ENCODE measurements around the gene GOSR1. TPM values are rescaled to one million over a fixed set of nuclear protein-coding genes. Genes with fewer than 3 reads are reported as not detected.
"Not testable (repeated sequence)": the region's sequence is repeated elsewhere in the genome, so short reads cannot be mapped to it uniquely, and the experiment has no call there.

The GOSR1 gene
- total RNA-seq, 1 donor from 2014 or later, result 15.0 TPM

DNA sequence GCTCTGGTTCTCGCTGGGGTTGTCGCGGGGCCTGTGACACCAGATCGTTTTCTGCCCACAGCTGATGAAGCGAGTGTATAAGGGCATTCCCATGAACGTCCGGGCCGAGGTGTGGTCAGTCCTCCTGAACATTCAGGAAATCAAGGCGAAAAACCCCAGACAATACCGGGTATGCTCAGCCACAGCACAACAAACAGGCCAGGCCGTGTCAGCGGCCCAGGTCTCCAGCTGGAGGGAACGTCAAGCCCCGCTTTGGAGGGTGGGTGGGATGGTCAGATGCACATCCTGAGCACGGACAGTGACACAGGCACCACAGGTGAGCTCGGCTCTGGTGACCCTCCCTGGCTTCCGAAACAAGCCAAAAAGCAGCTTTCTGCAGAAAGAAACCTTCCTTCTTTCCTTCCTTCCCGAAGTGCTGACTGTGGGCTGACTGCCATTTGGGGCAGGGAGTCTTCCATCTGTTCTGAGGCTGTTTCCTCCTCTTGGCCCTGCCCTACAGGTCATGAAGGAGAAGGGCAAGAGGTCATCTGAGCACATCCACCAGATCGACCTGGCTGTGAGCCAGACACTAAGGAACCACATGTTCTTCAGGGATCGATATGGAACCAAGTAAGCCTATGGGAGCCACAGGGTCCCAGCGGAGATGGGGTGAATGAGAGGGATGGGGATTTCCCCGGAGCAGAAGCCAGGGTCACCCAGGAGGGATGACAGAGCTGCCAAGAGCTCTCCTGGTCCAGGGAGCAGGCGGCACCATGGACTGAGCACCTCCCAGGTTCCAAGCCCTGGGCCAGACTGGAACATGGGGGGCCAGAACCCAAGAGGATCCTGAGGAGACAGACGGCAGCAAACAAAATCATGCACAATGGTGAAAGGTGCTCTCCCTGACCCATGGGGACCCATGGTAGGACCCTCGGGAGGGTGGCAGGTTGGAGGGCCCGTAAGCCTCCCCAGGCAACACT, 79.4 kb downstream of the GOSR1 start:
- Histone ChIP-seq H3K4me1 (no peaks in the 10 kb centered on the region), H3K4me3 (no peak overlapping the region), H3K36me3 (no peaks in the 10 kb centered on the region), H3K27ac (no peak overlapping the region), H3K27me3 (no peaks in the 10 kb centered on the region), H3K9me3 (no peaks in the 10 kb centered on the region)
- intact Hi-C loops (cut with DNase I), result no loop called here
- no peak for DNase-seq (ENCODE audit: extremely low spot score in 2 of 2)
- TF ChIP-seq, protein P1, sequence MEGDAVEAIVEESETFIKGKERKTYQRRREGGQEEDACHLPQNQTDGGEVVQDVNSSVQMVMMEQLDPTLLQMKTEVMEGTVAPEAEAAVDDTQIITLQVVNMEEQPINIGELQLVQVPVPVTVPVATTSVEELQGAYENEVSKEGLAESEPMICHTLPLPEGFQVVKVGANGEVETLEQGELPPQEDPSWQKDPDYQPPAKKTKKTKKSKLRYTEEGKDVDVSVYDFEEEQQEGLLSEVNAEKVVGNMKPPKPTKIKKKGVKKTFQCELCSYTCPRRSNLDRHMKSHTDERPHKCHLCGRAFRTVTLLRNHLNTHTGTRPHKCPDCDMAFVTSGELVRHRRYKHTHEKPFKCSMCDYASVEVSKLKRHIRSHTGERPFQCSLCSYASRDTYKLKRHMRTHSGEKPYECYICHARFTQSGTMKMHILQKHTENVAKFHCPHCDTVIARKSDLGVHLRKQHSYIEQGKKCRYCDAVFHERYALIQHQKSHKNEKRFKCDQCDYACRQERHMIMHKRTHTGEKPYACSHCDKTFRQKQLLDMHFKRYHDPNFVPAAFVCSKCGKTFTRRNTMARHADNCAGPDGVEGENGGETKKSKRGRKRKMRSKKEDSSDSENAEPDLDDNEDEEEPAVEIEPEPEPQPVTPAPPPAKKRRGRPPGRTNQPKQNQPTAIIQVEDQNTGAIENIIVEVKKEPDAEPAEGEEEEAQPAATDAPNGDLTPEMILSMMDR (IDR thresholded peaks at IDR 0.05), result no peak
- TF ChIP-seq POLR2A (IDR thresholded peaks at IDR 0.05), result no peak
- no peak for TF ChIP-seq POLR2AphosphoS5 (IDR thresholded peaks at IDR 0.05; ENCODE audit: insufficient read depth in 1 of 2, low read depth in 1 of 2)

DNA sequence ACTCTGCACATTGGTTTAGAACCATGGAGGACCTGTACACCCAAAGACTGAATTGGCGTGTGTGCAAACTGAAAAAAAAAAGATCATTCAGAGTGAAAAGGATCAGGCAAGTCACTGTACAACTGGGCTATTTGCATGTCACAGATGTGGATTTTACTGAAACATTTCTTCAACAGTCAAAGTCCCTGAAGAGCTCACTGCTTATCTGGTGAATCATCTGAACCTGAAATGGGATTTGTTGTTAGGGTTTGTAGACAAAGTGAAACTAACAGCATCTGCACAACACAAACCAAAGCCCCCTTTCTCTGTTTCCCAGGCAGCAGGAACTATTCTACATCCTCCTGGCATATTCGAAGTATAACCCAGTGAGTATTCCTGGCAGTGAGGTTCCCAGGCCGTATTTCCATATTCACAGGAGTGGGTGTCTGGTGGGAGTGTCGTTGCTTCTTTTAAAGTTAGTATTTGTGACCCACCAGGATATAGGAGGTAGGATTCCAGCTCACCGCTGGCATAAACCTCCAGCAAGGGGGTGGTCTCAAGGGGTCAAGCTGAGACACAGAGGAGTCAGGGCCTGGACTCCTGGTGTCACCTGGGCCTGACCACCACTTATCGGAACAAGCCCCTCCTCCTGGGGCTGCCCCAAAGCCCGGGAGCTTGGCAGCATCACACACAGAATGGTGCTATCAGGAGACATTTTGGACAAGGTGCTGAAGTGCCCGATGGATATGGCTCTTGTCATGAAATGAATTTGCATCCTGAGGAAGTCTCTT, 80.9 kb downstream of the GOSR1 start:
- no peaks in the 10 kb centered on the region for H3K9me3 ChIP-seq
- H3K4me1 ChIP-seq, result no peaks in the 10 kb centered on the region
- intact Hi-C loops (cut with DNase I), result no loop called here
- H3K36me3 ChIP-seq, result no peaks in the 10 kb centered on the region
- H3K4me3 ChIP-seq, result no peak overlapping the region
- no peak for DNase-seq (ENCODE audit: extremely low spot score in 2 of 2)
- no peak overlapping the region for H3K27ac ChIP-seq
- no peaks in the 10 kb centered on the region for H3K27me3 ChIP-seq
- TF ChIP-seq POLR2A (IDR thresholded peaks at IDR 0.05), result no peak
- TF ChIP-seq, protein P1 (IDR thresholded peaks at IDR 0.05), result no peak
- TF ChIP-seq POLR2AphosphoS5 (IDR thresholded peaks at IDR 0.05; ENCODE audit: insufficient read depth in 1 of 2, low read depth in 1 of 2), result no peak

DNA sequence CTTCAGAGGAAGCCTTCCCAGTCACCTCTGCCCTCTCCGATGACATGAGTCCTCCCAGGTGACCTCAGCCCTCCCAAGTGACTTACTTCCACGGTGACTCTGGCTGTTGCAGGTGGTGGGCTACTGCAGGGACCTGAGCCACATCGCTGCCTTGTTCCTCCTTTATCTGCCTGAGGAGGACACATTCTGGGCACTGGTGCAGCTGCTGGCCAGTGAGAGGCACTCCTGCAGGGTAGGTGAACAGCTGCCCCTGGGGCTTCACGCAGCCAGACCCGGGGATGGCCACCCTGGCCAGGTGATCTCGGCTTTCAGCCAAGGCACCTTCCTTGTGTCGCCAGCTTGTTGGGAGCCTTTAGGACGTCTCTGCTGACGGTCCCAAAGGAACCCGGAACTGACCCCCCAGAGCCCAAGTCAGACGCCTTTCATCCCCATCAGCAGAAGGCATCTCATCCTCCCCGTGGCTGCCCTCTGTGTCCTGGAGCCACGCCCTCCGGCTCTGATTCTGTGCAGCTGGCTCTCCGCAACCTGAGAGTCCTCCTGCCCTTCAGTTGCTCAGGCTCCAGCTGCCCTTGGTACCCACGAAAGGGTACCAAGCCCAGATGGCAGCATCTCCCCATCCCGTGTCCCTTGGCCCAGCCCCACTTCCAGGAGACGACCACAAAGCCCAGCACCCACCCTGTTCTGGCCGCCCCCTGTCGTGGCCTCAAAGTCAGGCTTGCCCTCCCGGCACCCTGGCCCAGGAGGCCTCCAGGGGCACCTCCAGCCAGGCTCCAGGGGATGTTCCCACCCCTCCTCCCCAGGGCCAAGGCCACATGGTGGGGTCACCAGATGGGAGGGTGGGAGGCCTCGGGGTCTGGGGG, 81.7 kb downstream of the GOSR1 start:
- DNase-seq (ENCODE audit: extremely low spot score in 2 of 2), result no peak
- H3K9me3 ChIP-seq, result no peaks in the 10 kb centered on the region
- H3K36me3 ChIP-seq, result no peaks in the 10 kb centered on the region
- H3K4me1 ChIP-seq, result no peaks in the 10 kb centered on the region
- TF ChIP-seq, protein P1 (IDR thresholded peaks at IDR 0.05), result no peak
- TF ChIP-seq POLR2AphosphoS5 (IDR thresholded peaks at IDR 0.05; ENCODE audit: insufficient read depth in 1 of 2, low read depth in 1 of 2) (no peak), POLR2A (IDR thresholded peaks at IDR 0.05) (no peak)
- intact Hi-C loops (cut with DNase I), result no loop called here
- H3K27ac ChIP-seq, result no peak overlapping the region
- H3K27me3 ChIP-seq, result no peaks in the 10 kb centered on the region
- no peak overlapping the region for H3K4me3 ChIP-seq

DNA sequence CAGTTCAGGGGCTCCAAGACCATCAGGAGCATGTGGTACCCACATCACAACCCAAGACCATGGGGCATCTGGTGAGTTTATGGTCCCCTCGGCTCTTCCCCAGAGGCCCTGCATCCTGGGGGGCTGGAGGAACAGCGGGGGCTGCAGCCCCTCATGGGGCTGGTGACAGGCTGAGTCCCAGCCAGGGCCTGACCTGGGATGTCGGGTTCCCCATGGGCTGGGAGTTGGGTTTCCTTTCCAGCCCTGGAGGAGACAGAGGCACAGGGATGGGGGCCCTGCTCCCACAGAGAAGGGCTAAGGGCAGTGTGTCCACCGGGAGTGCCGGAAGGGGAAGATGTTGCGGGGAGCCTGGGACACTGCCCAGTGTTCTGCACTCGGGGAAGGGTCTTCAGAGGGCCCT, 82.4 kb downstream of the GOSR1 start:
- no peaks in the 10 kb centered on the region for H3K4me1 ChIP-seq
- DNase-seq (ENCODE audit: extremely low spot score in 2 of 2), result no peak
- intact Hi-C loops (cut with DNase I), result no loop called here
- no peak overlapping the region for H3K4me3 ChIP-seq
- no peaks in the 10 kb centered on the region for H3K36me3 ChIP-seq
- H3K9me3 ChIP-seq, result no peaks in the 10 kb centered on the region
- TF ChIP-seq, protein P1 (IDR thresholded peaks at IDR 0.05), result no peak
- no peak for TF ChIP-seq POLR2AphosphoS5 (IDR thresholded peaks at IDR 0.05; ENCODE audit: insufficient read depth in 1 of 2, low read depth in 1 of 2)
- TF ChIP-seq POLR2A (IDR thresholded peaks at IDR 0.05), result no peak
- no peak overlapping the region for H3K27ac ChIP-seq
- no peaks in the 10 kb centered on the region for H3K27me3 ChIP-seq

DNA sequence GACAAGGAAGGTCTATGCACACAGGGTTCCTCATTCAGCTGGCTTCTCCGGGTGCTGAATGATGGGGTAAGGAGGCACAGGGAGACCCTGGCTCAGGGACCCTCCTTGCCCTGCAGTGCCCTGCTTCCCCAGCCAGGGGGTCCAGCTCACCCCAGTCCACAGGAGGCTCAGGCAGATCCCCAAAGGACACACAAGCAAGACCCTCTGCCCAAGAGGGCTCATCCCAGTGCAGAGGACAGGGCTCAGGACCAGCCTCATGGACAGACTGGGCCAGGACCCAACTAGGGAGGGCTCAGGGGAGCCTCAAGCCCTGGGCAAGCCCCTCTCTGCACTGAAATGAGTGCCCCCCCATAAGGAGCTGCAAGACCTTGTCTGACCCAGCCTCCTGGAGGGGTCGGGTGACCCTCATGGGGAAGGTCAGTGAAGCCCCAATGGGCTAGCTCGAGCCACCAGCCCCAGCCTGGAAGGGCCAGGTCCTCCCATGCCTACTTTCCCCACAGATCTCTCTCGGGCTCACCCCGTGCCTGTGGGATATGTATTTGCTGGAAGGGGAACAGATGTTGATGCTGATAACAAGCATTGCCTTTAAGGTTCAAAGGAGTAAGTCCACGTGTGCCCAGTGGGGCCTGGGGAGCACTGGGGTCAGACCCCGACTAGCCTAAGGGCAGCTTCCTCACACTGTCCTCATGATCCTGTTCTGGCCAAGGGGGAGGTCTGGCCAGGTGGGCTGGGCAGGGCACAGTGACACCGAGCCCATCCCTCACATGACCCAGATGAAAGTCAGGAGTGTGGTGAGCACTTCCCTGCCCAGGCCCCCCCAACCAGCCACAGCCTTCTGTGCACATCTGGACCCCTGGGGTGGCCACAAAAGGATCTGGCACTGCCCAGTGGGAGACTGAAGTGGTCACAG, 83.2 kb downstream of the GOSR1 start:
- H3K27ac ChIP-seq; H3K27me3 ChIP-seq; H3K36me3 ChIP-seq; H3K4me1 ChIP-seq; DNase-seq (ENCODE audit: extremely low spot score in 2 of 2); intact Hi-C loops (cut with DNase I); H3K4me3 ChIP-seq; H3K9me3 ChIP-seq: not testable (repeated sequence)

DNA sequence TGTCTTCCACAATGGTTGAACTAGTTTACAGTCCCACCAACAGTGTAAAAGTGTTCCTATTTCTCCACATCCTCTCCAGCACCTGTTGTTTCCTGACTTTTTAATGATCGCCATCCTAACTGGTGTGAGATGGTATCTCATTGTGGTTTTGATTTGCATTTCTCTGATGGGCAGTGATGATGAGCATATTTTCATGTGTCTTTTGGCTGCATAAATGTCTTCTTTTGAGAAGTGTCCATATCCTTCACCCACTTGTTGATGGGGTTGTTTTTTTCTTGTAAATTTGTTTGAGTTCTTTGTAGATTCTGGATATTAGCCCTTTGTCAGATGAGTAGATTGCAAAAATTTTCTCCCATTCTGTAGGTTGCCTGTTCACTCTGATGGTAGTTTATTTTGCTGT, 84.6 kb downstream of the GOSR1 start:
- intact Hi-C loops (cut with DNase I); H3K36me3 ChIP-seq; H3K4me1 ChIP-seq; DNase-seq (ENCODE audit: extremely low spot score in 2 of 2); H3K27ac ChIP-seq; H3K27me3 ChIP-seq; H3K9me3 ChIP-seq; H3K4me3 ChIP-seq: not testable (repeated sequence)

Measured in vagina (tissue), 2 donors.